Neural cell (in vitro differentiated cells): ENCODE results near the gene CAPN10. TPM values are rescaled to one million over a fixed set of nuclear protein-coding genes. Genes with fewer than 3 reads are reported as not detected.

Source experiments
- H2AFZ ChIP-seq: fragments of 200-600, 300-800 bp; sonication (generic), shearing (Covaris generic); 2 replicates; pipeline ENCODE4 v1.6.0; 2014; ENCODE audit warnings: low read depth, mild to moderate bottlenecking, antibody characterized with exemption, low read length, moderate library complexity
- H3F3A ChIP-seq: fragments of 200-600 bp; shearing (Covaris generic); 2 replicates; pipeline ENCODE4 v1.6.1; 2016; ENCODE audit warnings: mild to moderate bottlenecking, moderate library complexity, mixed read lengths, antibody characterized with exemption, low read length; ENCODE audit not compliant: insufficient read depth, poor library complexity, severe bottlenecking
- H3K27ac ChIP-seq: fragments of 200-600, 300-800 bp; sonication (generic), shearing (Covaris generic); 2 replicates; pipeline ENCODE4 v1.5.1; 2014; ENCODE audit warnings: mild to moderate bottlenecking, low read length, moderate library complexity
- H3K27me3 ChIP-seq: fragments of 300-800, 200-600 bp; sonication (generic), shearing (Covaris generic); 2 replicates; pipeline ENCODE4 v1.6.0; 2014; ENCODE audit warnings: mild to moderate bottlenecking, low read depth, low read length, moderate library complexity; ENCODE audit not compliant: insufficient read depth
- H3K36me3 ChIP-seq: fragments of 300-800, 200-600 bp; sonication (generic), shearing (Covaris generic); 2 replicates; pipeline ENCODE4 v1.5.1; 2014; ENCODE audit warnings: mild to moderate bottlenecking, antibody characterized with exemption, low read length, moderate library complexity; ENCODE audit not compliant: insufficient read depth
- H3K4me2 ChIP-seq: fragments of 300-800, 200-600 bp; sonication (generic), shearing (Covaris generic); 2 replicates; pipeline ENCODE4 v1.6.0; 2014; ENCODE audit warnings: mild to moderate bottlenecking, low read length
- H3K4me3 ChIP-seq: fragments of 300-800, 200-600 bp; sonication (generic), shearing (Covaris generic); 2 replicates; pipeline ENCODE4 v1.5.1; 2014; ENCODE audit warnings: mild to moderate bottlenecking, low read length, moderate library complexity
- H3K79me2 ChIP-seq: fragments of 200-600 bp; shearing (Covaris generic); replicated peaks from 2 replicates; pipeline ENCODE4 v1.6.0; 2014; ENCODE audit warnings: mild to moderate bottlenecking, low read length, moderate library complexity; ENCODE audit not compliant: insufficient read depth
- H3K9ac ChIP-seq: fragments of 300-800, 200-600 bp; sonication (generic), shearing (Covaris generic); 2 replicates; pipeline ENCODE4 v1.6.1; 2016; ENCODE audit warnings: mild to moderate bottlenecking, low read length, mixed read lengths
- H3K9me2 ChIP-seq: fragments of 200-600 bp; shearing (Covaris generic); 2 replicates; pipeline ENCODE4 v1.6.1; 2016; ENCODE audit warnings: mild to moderate bottlenecking, low read length, mixed read lengths; ENCODE audit not compliant: insufficient read depth
- H3K9me3 ChIP-seq: fragments of 200-600, 300-800 bp; sonication (generic), shearing (Covaris generic); 2 replicates; pipeline ENCODE4 v1.6.1; 2016; ENCODE audit warnings: mild to moderate bottlenecking, mixed run types, low read length, moderate library complexity, mixed read lengths
- H4K20me1 ChIP-seq: fragments of 200-600 bp; shearing (Covaris generic); 2 replicates; pipeline ENCODE4 v1.6.1; 2016; ENCODE audit warnings: mild to moderate bottlenecking, mixed run types; ENCODE audit not compliant: insufficient read depth
- CTCF ChIP-seq: fragments of 450-650 bp; IDR thresholded peaks from 2 replicates; pipeline ENCODE4 v1.5.1; 2014; ENCODE audit warnings: antibody characterized with exemption, mild to moderate bottlenecking, moderate library complexity; ENCODE audit not compliant: poor library complexity, severe bottlenecking
- EP300 ChIP-seq: fragments of 450-650 bp; conservative IDR thresholded peaks from 2 replicates; pipeline ENCODE4 v1.6.1; 2014; ENCODE audit warnings: antibody characterized with exemption, mild to moderate bottlenecking, moderate library complexity; ENCODE audit not compliant: poor library complexity, severe bottlenecking
- EZH2 ChIP-seq: fragments of 200-600, 300-800 bp; shearing (Covaris generic), sonication (generic); IDR thresholded peaks from 2 replicates; pipeline ENCODE4 v1.6.1; 2014; ENCODE audit warnings: antibody characterized with exemption, low read length, borderline replicate concordance, mild to moderate bottlenecking; ENCODE audit not compliant: insufficient read depth, poor library complexity, severe bottlenecking
- MXI1 ChIP-seq: fragments of 450-650 bp; conservative IDR thresholded peaks from 2 replicates; pipeline ENCODE4 v1.6.1; 2014; ENCODE audit warnings: antibody characterized with exemption, mild to moderate bottlenecking; ENCODE audit not compliant: poor library complexity, severe bottlenecking
- POLR2AphosphoS5 ChIP-seq: IDR thresholded peaks from 2 replicates; pipeline ENCODE4 v1.6.1; 2012
- RAD21 ChIP-seq: fragments of 450-650 bp; conservative IDR thresholded peaks from 2 replicates; pipeline ENCODE4 v1.6.1; 2014; ENCODE audit warnings: antibody characterized with exemption, mild to moderate bottlenecking, moderate library complexity
- REST ChIP-seq: IDR thresholded peaks from 2 replicates; pipeline ENCODE4 v1.6.1; 2012; ENCODE audit warnings: borderline replicate concordance
- SMC3 ChIP-seq: fragments of 450-650 bp; conservative IDR thresholded peaks from 2 replicates; pipeline ENCODE4 v1.6.1; 2014; ENCODE audit warnings: antibody characterized with exemption, mild to moderate bottlenecking, moderate library complexity; ENCODE audit not compliant: poor library complexity
- TAF1 ChIP-seq: IDR thresholded peaks from 2 replicates; pipeline ENCODE4 v1.6.1; 2012; ENCODE audit warnings: low read depth
- polyA plus RNA-seq: library from polyadenylated mRNA; depleted of rRNA; stranded (reverse); fragments of >200 nt; gene quantifications from 2 replicates; pipeline ENCODE4 v1.2.3, GENCODE V29; 2014

Gene CAPN10
- polyA plus RNA-seq, 1 donor from 2014 or later = 120 TPM

GRCh38 chr2:240569523-240569997 lies 17.0 kb upstream of the CAPN10 start:
- Histone ChIP-seq H3K9me3 (no peaks in the 10 kb centered on the region), H3K79me2 (peaks cover 6% of the 10 kb centered on the region), H3K9me2 (no peaks in the 10 kb centered on the region), H3K4me2 (peak overlapping the region; percentile 83), H3F3A (peaks cover 3% of the 10 kb centered on the region), H3K27me3 (no peaks in the 10 kb centered on the region), H3K9ac (peak overlapping the region; percentile 72), H3K4me3 (peak overlapping the region; percentile 81), H2AFZ (no peak overlapping the region), H3K27ac (no peak overlapping the region), H3K36me3 (no peaks in the 10 kb centered on the region), H4K20me1 (no peaks in the 10 kb centered on the region)
- TF ChIP-seq SMC3 = no peak
- no peak for TF ChIP-seq RAD21
- no peak for TF ChIP-seq REST

GRCh38 chr2:240569998-240570530 lies 16.5 kb upstream of the CAPN10 start:
- H3F3A ChIP-seq = peaks cover 3% of the 10 kb centered on the region
- no peak overlapping the region for H2AFZ ChIP-seq
- H3K27ac ChIP-seq = no peak overlapping the region
- no peaks in the 10 kb centered on the region for H3K9me2 ChIP-seq
- H3K9ac ChIP-seq = no peak overlapping the region
- no peak overlapping the region for H3K4me2 ChIP-seq
- no peaks in the 10 kb centered on the region for H3K36me3 ChIP-seq
- no peaks in the 10 kb centered on the region for H4K20me1 ChIP-seq
- H3K79me2 ChIP-seq = peaks cover 6% of the 10 kb centered on the region
- peak overlapping the region; percentile 81 for H3K4me3 ChIP-seq
- no peaks in the 10 kb centered on the region for H3K9me3 ChIP-seq
- no peaks in the 10 kb centered on the region for H3K27me3 ChIP-seq
- TF ChIP-seq RAD21 = no peak
- no peak for TF ChIP-seq POLR2AphosphoS5
- no peak for TF ChIP-seq SMC3
- TF ChIP-seq MXI1 = no peak
- TF ChIP-seq REST = no peak
- no peak for TF ChIP-seq EP300
- no peak for TF ChIP-seq CTCF
- TF ChIP-seq TAF1 = no peak
- no peak for TF ChIP-seq EZH2
